MM.1S (cell line): Measurements from ENCODE around the gene C16orf78.

ENCODE experiments used
- DNase-seq: peaks from one replicate; pipeline ENCODE4 v3.0.0-alpha.2; 2015
- H2AFZ ChIP-seq: fragments of 300-600 bp; sonication (generic); 2 replicates; pipeline ENCODE4 v1.6.0; 2016; ENCODE audit warnings: antibody characterized with exemption, low read length
- H3F3A ChIP-seq: fragments of 300-600 bp; sonication (generic); 2 replicates; pipeline ENCODE4 v1.6.1; 2016; ENCODE audit warnings: mild to moderate bottlenecking, antibody characterized with exemption, low read length, moderate library complexity, mixed read lengths; ENCODE audit not compliant: insufficient read depth
- H3K27ac ChIP-seq: fragments of 300-600 bp; sonication (generic); 2 replicates; pipeline ENCODE4 v1.5.1; 2016; ENCODE audit warnings: mild to moderate bottlenecking, low read length
- H3K27me3 ChIP-seq: fragments of 300-600 bp; sonication (generic); replicated peaks from 2 replicates; pipeline ENCODE4 v1.6.0; 2016; ENCODE audit warnings: low read length; ENCODE audit not compliant: insufficient read depth
- H3K36me3 ChIP-seq: fragments of 300-600 bp; sonication (generic); replicated peaks from 2 replicates; pipeline ENCODE4 v1.6.1; 2016; ENCODE audit warnings: mild to moderate bottlenecking, low read length, mixed read lengths; ENCODE audit not compliant: insufficient read depth
- H3K4me1 ChIP-seq: fragments of 300-600 bp; sonication (generic); 2 replicates; pipeline ENCODE4 v1.6.1; 2016; ENCODE audit warnings: low read length, mixed read lengths
- H3K4me2 ChIP-seq: fragments of 300-600 bp; sonication (generic); 2 replicates; pipeline ENCODE4 v1.6.0; 2016; ENCODE audit warnings: low read depth, low read length
- H3K4me3 ChIP-seq: fragments of 300-600 bp; sonication (generic); 2 replicates; pipeline ENCODE4 v1.5.1; 2016; ENCODE audit warnings: low read length, mixed read lengths
- H3K79me2 ChIP-seq: fragments of 300-600 bp; sonication (generic); 2 replicates; pipeline ENCODE4 v1.6.1; 2016; ENCODE audit warnings: mixed run types, low read length, mixed read lengths
- H3K9ac ChIP-seq: fragments of 300-600 bp; sonication (generic); 2 replicates; pipeline ENCODE4 v1.6.1; 2016; ENCODE audit warnings: low read length, mixed read lengths
- H3K9me2 ChIP-seq: fragments of 300-600 bp; sonication (generic); replicated peaks from 2 replicates; pipeline ENCODE4 v1.6.1; 2016; ENCODE audit warnings: mild to moderate bottlenecking, low read length, mixed read lengths; ENCODE audit not compliant: insufficient read depth
- H3K9me3 ChIP-seq: fragments of 300-600 bp; sonication (generic); replicated peaks from 2 replicates; pipeline ENCODE4 v1.6.1; 2016; ENCODE audit warnings: mild to moderate bottlenecking, low read length, mixed read lengths; ENCODE audit not compliant: insufficient read depth
- H4K20me1 ChIP-seq: fragments of 300-600 bp; sonication (generic); 2 replicates; pipeline ENCODE4 v1.6.1; 2016; ENCODE audit warnings: mild to moderate bottlenecking, low read length, moderate library complexity, mixed read lengths; ENCODE audit not compliant: insufficient read depth
- CTCF ChIP-seq: fragments of 300-600 bp; sonication (generic); IDR thresholded peaks from 2 replicates; pipeline ENCODE4 v1.5.1; 2016; ENCODE audit warnings: antibody characterized with exemption, low read length, mixed read lengths
- EZH2 ChIP-seq: fragments of 300-600 bp; sonication (generic); optimal IDR thresholded peaks from 2 replicates; pipeline ENCODE3; 2017; ENCODE audit warnings: low read depth, mild to moderate bottlenecking, antibody characterized with exemption, low read length, mixed read lengths
- EZH2phosphoT487 ChIP-seq: fragments of 300-600 bp; sonication (generic); IDR thresholded peaks from 2 replicates; pipeline ENCODE4 v1.6.1; 2018; ENCODE audit warnings: antibody characterized with exemption, low read length

The C16orf78 gene

GRCh38 chr16:49399594-49400364 lies 26.2 kb downstream of the C16orf78 start:
- Histone ChIP-seq H2AFZ (peak overlapping the region; percentile 27; the same call in 1 of the 2 replicates), H3K36me3 (no peaks in the 10 kb centered on the region), H3K79me2 (no peaks in the 10 kb centered on the region), H3K9me2 (no peaks in the 10 kb centered on the region), H3K27me3 (no peaks in the 10 kb centered on the region), H3K27ac (peak overlapping the region; percentile 40; the same call in 1 of the 2 replicates), H3F3A (peaks cover 5% of the 10 kb centered on the region; the same call in 1 of the 2 replicates), H3K4me1 (peaks cover 15% of the 10 kb centered on the region), H3K9me3 (0 out of 2 replicates have a peak, but pooled peaks cover 4% of the 10 kb centered on the region), H3K4me3 (no peak overlapping the region), H3K9ac (no peak overlapping the region), H3K4me2 (peak overlapping the region; percentile 32; the same call in 1 of the 2 replicates), H4K20me1 (no peaks in the 10 kb centered on the region)
- DNase-seq: peak; percentile 39
- no peak for TF ChIP-seq EZH2
- TF ChIP-seq CTCF: no peak
- TF ChIP-seq EZH2phosphoT487: no peak

GRCh38 chr16:49400611-49401010 lies 27.0 kb downstream of the C16orf78 start:
- H3K9me3 ChIP-seq: 0 out of 2 replicates have a peak, but pooled peaks cover 4% of the 10 kb centered on the region
- no peaks in the 10 kb centered on the region for H3K36me3 ChIP-seq
- no peak overlapping the region for H3K4me2 ChIP-seq
- H3K79me2 ChIP-seq: no peaks in the 10 kb centered on the region
- H3K4me1 ChIP-seq: peaks cover 15% of the 10 kb centered on the region
- no peaks in the 10 kb centered on the region for H3K9me2 ChIP-seq
- H3K27me3 ChIP-seq: no peaks in the 10 kb centered on the region
- H3K4me3 ChIP-seq: no peak overlapping the region
- no peak for DNase-seq
- H3K27ac ChIP-seq: no peak overlapping the region
- H3F3A ChIP-seq: peaks cover 5% of the 10 kb centered on the region; the same call in 1 of the 2 replicates
- no peak overlapping the region for H3K9ac ChIP-seq
- H2AFZ ChIP-seq: no peak overlapping the region
- no peak for TF ChIP-seq EZH2phosphoT487
- no peak for TF ChIP-seq EZH2
- no peak for TF ChIP-seq CTCF
- H4K20me1 ChIP-seq: no peaks in the 10 kb centered on the region

- H3K4me2 ChIP-seq: no peak overlapping the region
- no peak overlapping the region for H3K9ac ChIP-seq
- H3K36me3 ChIP-seq: no peaks in the 10 kb centered on the region
- H3K4me1 ChIP-seq: peaks cover 15% of the 10 kb centered on the region
- H3K9me3 ChIP-seq: 0 out of 2 replicates have a peak, but pooled peaks cover 4% of the 10 kb centered on the region
- no peak for TF ChIP-seq CTCF
- no peak for TF ChIP-seq EZH2phosphoT487
- TF ChIP-seq EZH2: no peak
- no peaks in the 10 kb centered on the region for H3K27me3 ChIP-seq
- no peaks in the 10 kb centered on the region for H3K79me2 ChIP-seq
- H4K20me1 ChIP-seq: no peaks in the 10 kb centered on the region
- no peak for DNase-seq
- no peak overlapping the region for H3K4me3 ChIP-seq
- H2AFZ ChIP-seq: no peak overlapping the region
- H3K27ac ChIP-seq: no peak overlapping the region
- H3F3A ChIP-seq: peaks cover 5% of the 10 kb centered on the region; the same call in 1 of the 2 replicates
- no peaks in the 10 kb centered on the region for H3K9me2 ChIP-seq
These were observed 31.5 kb downstream of the C16orf78 start for GRCh38 chr16:49405123-49405522.
